Measurements from ENCODE around the gene RCL1.

RCL1 gene

GRCh38 chr9:4784403-4784802, 8.3 kb upstream of the RCL1 start:
- no peak for DNase-seq (ENCODE audit: low read depth)
- H3K4me3 ChIP-seq (ENCODE audit: low read depth, low read length), result no peak overlapping the region
- TF ChIP-seq CTCF (IDR thresholded peaks at IDR 0.05; ENCODE audit: insufficient read depth, low read depth, low read length, missing control alignments), result no peak

GRCh38 chr9:4786599-4786998, 6.1 kb upstream of the RCL1 start:
- no peak overlapping the region for H3K4me3 ChIP-seq (ENCODE audit: low read depth, low read length)
- TF ChIP-seq CTCF (IDR thresholded peaks at IDR 0.05; ENCODE audit: insufficient read depth, low read depth, low read length, missing control alignments), result no peak
- no peak for DNase-seq (ENCODE audit: low read depth)

GRCh38 chr9:4787876-4788275, 4.9 kb upstream of the RCL1 start:
- DNase-seq (ENCODE audit: low read depth), result no peak
- TF ChIP-seq CTCF (IDR thresholded peaks at IDR 0.05; ENCODE audit: insufficient read depth, low read depth, low read length, missing control alignments), result no peak

GRCh38 chr9:4788703-4789102, 4.0 kb upstream of the RCL1 start:
- DNase-seq (ENCODE audit: low read depth), result no peak
- TF ChIP-seq CTCF (IDR thresholded peaks at IDR 0.05; ENCODE audit: insufficient read depth, low read depth, low read length, missing control alignments), result no peak

More at GRCh38 chr9:4787876-4788275, 4.9 kb upstream of the RCL1 start:
- H3K4me3 ChIP-seq (ENCODE audit: low read depth, low read length), result no peak overlapping the region

GRCh38 chr9:4792054-4792571, 631 bp upstream of the RCL1 start:
- peak overlapping the region; percentile 84 for H3K4me3 ChIP-seq (ENCODE audit: low read depth, low read length)
- DNase-seq (ENCODE audit: low read depth), result no peak
- no peak for TF ChIP-seq CTCF (IDR thresholded peaks at IDR 0.05; ENCODE audit: insufficient read depth, low read depth, low read length, missing control alignments)

More at GRCh38 chr9:4788703-4789102, 4.0 kb upstream of the RCL1 start:
- no peak overlapping the region for H3K4me3 ChIP-seq (ENCODE audit: low read depth, low read length)

- DNase-seq (ENCODE audit: low read depth), result no peak
- peak overlapping the region; percentile 87 for H3K4me3 ChIP-seq (ENCODE audit: low read depth, low read length)
- no peak for TF ChIP-seq CTCF (IDR thresholded peaks at IDR 0.05; ENCODE audit: insufficient read depth, low read depth, low read length, missing control alignments)
These were observed 983 bp downstream of the RCL1 start for GRCh38 chr9:4793459-4794395.

Data from GM12865 (cell line).